Right cardiac atrium (tissue), 5 donors: Measurements from ENCODE around the gene CDK19. TPM values are rescaled to one million over a fixed set of nuclear protein-coding genes. Genes with fewer than 3 reads are reported as not detected.

Source experiments
- ATAC-seq, 2 donors: fragments of 200-7000 bp; cut with Tn5 transposase; one replicate each; pipeline versions ENCODE4 v1.8.0 to v1.9.1; 2020; ENCODE audit warnings: moderate library complexity in 2 of 2, mild to moderate bottlenecking in 1 of 2
- DNase-seq, 3 donors: peaks; one replicate each; pipeline ENCODE4 v3.0.0-alpha.2; 2020
- H3K27ac ChIP-seq: one replicate; pipeline ENCODE4 v1.5.1; 2013; ENCODE audit warnings: mild to moderate bottlenecking, low read length, control low read depth, moderate library complexity
- H3K27me3 ChIP-seq: one replicate; pipeline ENCODE4 v1.6.1; 2013; ENCODE audit not compliant: control insufficient read depth, insufficient read depth
- H3K4me1 ChIP-seq: one replicate; pipeline ENCODE4 v1.6.1; 2013; ENCODE audit warnings: low read length; ENCODE audit not compliant: control insufficient read depth, insufficient read depth
- H3K4me3 ChIP-seq: one replicate; pipeline ENCODE4 v1.5.1; 2013; ENCODE audit warnings: low read length, control low read depth
- H3K9me3 ChIP-seq: one replicate; pipeline ENCODE4 v1.6.1; 2013; ENCODE audit warnings: low read length; ENCODE audit not compliant: control insufficient read depth
- WGBS: extraction: QIAGEN DNeasy Blood & Tissue Kit; methylation state at CpG from one replicate; pipeline ENCODE4 v1.1.7; 2013; 5-methylcytosine and 5-hydroxymethylcytosine counted together
- intact Hi-C, 4 donors: fragments of 100-400 bp; cut with DNase I; formaldehyde crosslinking; loops; one replicate each; pipeline versions ENCODE4 v1.11.0 to v1.14.0; 2022 to 2023
- polyA plus RNA-seq: library from polyadenylated mRNA; stranded (reverse); fragments of 200-250 nt; gene quantifications from one replicate; pipeline ENCODE4 v1.2.3, GENCODE V29; 2013
- total RNA-seq, 4 donors: library from RNA; stranded (reverse); fragmentation: NEBNext Ultra II Directional; extraction: Animal tissue kit (Norgen Biotek cat#: 25700); gene quantifications; one replicate each; pipeline ENCODE4 v1.2.1, GENCODE V29; 2021
- donor health status: healthy with polysubstance abuse.
- donor health status: DM: no; HTN: yes; CAD: no.
- donor health status: DM: no; HTN: no; CAD: no.
- donor health status: DM: no; HTN: yes; CAD: no; lungs with severe emphysema.
- donor health status: DM: yes; HTN: yes; CAD: no.

Gene CDK19
- total and polyA plus RNA-seq, 5 donors: 4.8 to 10.8 (median 9.8) TPM

- ATAC-seq: no peak
- H3K4me3 ChIP-seq: no peak overlapping the region
- WGBS: 67% methylated on average over 3 of the region's 3 CpGs
Observed at GRCh38 chr6:110574817-110575216, 240.5 kb downstream of the CDK19 start.

GRCh38 chr6:110573537-110573936, 241.7 kb downstream of the CDK19 start:
- intact Hi-C loops: no loop called here
- no peaks in the 10 kb centered on the region for H3K9me3 ChIP-seq
- H3K4me3 ChIP-seq: no peak overlapping the region
- H3K27ac ChIP-seq: no peak overlapping the region
- H3K4me1 ChIP-seq: no peaks in the 10 kb centered on the region
- H3K27me3 ChIP-seq: no peaks in the 10 kb centered on the region
- no peak for DNase-seq
- 53% methylated on average over 2 of the region's 2 CpGs for whole genome bisulfite sequencing
- ATAC-seq: no peak

More at GRCh38 chr6:110574817-110575216, 240.5 kb downstream of the CDK19 start:
- DNase-seq: no peak
- Histone ChIP-seq H3K9me3 (no peaks in the 10 kb centered on the region), H3K27me3 (no peaks in the 10 kb centered on the region), H3K27ac (no peak overlapping the region), H3K4me1 (no peaks in the 10 kb centered on the region)
- intact Hi-C loops: no loop called here

- DNase-seq (no peak), ATAC-seq (no peak)
- Histone ChIP-seq H3K27ac (no peak overlapping the region), H3K9me3 (no peaks in the 10 kb centered on the region), H3K4me3 (no peak overlapping the region), H3K27me3 (no peaks in the 10 kb centered on the region), H3K4me1 (no peaks in the 10 kb centered on the region)
- intact Hi-C loops: no loop called here
Observed at GRCh38 chr6:110573136-110573535, 242.1 kb downstream of the CDK19 start.

- intact Hi-C loops: no loop called here
- DNase-seq (no peak), ATAC-seq (no peak)
- H3K4me3 ChIP-seq: no peak overlapping the region
- no peaks in the 10 kb centered on the region for H3K27me3 ChIP-seq
- no peak overlapping the region for H3K27ac ChIP-seq
- no peaks in the 10 kb centered on the region for H3K9me3 ChIP-seq
- WGBS: 79% methylated on average over 7 of the region's 7 CpGs
- H3K4me1 ChIP-seq: peaks cover 3% of the 10 kb centered on the region
Observed at GRCh38 chr6:110567957-110568696, 247.1 kb downstream of the CDK19 start.

GRCh38 chr6:110566346-110567125, 248.7 kb downstream of the CDK19 start:
- ATAC-seq: peak; percentile 73 to 86

GRCh38 chr6:110564703-110565421, 250.4 kb downstream of the CDK19 start:
- Histone ChIP-seq H3K9me3 (no peaks in the 10 kb centered on the region), H3K4me3 (no peak overlapping the region), H3K27ac (no peak overlapping the region), H3K27me3 (no peaks in the 10 kb centered on the region), H3K4me1 (peaks cover 3% of the 10 kb centered on the region)
- 93% methylated on average over 6 of the region's 6 CpGs for WGBS
- intact Hi-C loops: no loop called here
- DNase-seq (no peak), ATAC-seq (no peak)

More at GRCh38 chr6:110566346-110567125, 248.7 kb downstream of the CDK19 start:
- Histone ChIP-seq H3K27me3 (no peaks in the 10 kb centered on the region), H3K9me3 (no peaks in the 10 kb centered on the region), H3K4me1 (peaks cover 3% of the 10 kb centered on the region), H3K4me3 (no peak overlapping the region), H3K27ac (peak overlapping the region; percentile 70)
- intact Hi-C loops: no loop called here
- no peak for DNase-seq
- WGBS: 42% methylated on average over 7 of the region's 7 CpGs

- H3K27ac ChIP-seq: no peak overlapping the region
- H3K27me3 ChIP-seq: no peaks in the 10 kb centered on the region
- ATAC-seq: no peak
- peaks cover 3% of the 10 kb centered on the region for H3K4me1 ChIP-seq
- H3K9me3 ChIP-seq: no peaks in the 10 kb centered on the region
- H3K4me3 ChIP-seq: no peak overlapping the region
- no peak for DNase-seq
- WGBS: 83% methylated on average over 2 of the region's 2 CpGs
- intact Hi-C loops: no loop called here
Observed at GRCh38 chr6:110563711-110564110, 251.6 kb downstream of the CDK19 start.

- H3K27ac ChIP-seq: no peak overlapping the region
- H3K4me1 ChIP-seq: peaks cover 3% of the 10 kb centered on the region
- no peaks in the 10 kb centered on the region for H3K27me3 ChIP-seq
- no peaks in the 10 kb centered on the region for H3K9me3 ChIP-seq
- ATAC-seq: no peak
- intact Hi-C loops: no loop called here
- H3K4me3 ChIP-seq: no peak overlapping the region
- DNase-seq: no peak
- WGBS: 95% methylated on average over 6 of the region's 6 CpGs
Observed at GRCh38 chr6:110562316-110562915, 252.9 kb downstream of the CDK19 start.

GRCh38 chr6:110561696-110562095, 253.6 kb downstream of the CDK19 start:
- H3K4me3 ChIP-seq: no peak overlapping the region
- no peaks in the 10 kb centered on the region for H3K27me3 ChIP-seq
- H3K27ac ChIP-seq: no peak overlapping the region
- peaks cover 3% of the 10 kb centered on the region for H3K4me1 ChIP-seq
- no peak for ATAC-seq
- DNase-seq: no peak
- intact Hi-C loops: no loop called here
- no peaks in the 10 kb centered on the region for H3K9me3 ChIP-seq

GRCh38 chr6:110561008-110561396, 254.3 kb downstream of the CDK19 start:
- H3K4me1 ChIP-seq: no peaks in the 10 kb centered on the region
- no peak overlapping the region for H3K4me3 ChIP-seq
- no peak overlapping the region for H3K27ac ChIP-seq
- ATAC-seq (no peak), DNase-seq (no peak)
- no peaks in the 10 kb centered on the region for H3K27me3 ChIP-seq
- WGBS: 90% methylated on average over 5 of the region's 5 CpGs
- intact Hi-C loops: no loop called here
- H3K9me3 ChIP-seq: no peaks in the 10 kb centered on the region
